ENCODE data around the gene SLC25A29. TPM values are rescaled to one million over a fixed set of nuclear protein-coding genes. Genes with fewer than 3 reads are reported as not detected.
A peak's percentile ranks its signal among the peaks of the same experiment; 100 is the strongest.
"Not testable (repeated sequence)": the region's sequence is repeated elsewhere in the genome, so short reads cannot be mapped to it uniquely, and the experiment has no call there.

The SLC25A29 gene
- total and polyA plus RNA-seq, 5 donors, result 20.9 to 41.1 (median 23.8) TPM

DNA sequence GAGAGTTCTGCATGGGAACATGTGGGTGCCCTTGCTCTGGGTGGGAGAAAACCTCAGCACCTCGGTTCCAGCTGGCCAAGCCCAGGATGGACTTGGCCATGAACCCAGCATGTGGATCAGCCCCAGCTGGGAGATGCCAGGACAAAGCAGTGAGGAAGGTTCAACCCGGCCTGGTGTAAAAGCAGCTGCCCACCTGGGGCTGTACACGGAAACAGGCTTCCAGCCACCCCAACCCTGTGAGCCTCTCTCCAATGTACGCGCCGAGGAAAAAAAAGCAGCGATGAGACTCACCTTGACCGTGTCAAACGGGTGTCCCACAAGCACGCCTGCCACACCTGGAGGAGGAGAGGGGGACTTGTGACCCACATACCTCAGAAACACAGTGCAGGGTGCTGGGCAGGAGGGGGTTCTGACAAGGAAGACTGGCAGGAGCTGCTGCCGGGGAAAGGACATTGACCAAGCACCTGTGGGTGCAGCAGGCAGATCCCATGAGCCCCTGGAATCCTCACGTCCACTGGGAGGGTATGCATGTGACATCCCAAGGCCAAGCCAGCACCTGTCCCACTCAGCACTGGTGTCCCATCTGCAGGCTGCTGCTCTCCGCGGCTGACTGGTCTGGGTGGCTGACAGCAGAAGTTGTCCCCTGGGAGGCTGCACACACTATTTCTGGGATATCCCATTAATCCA is 7.5 kb downstream of the SLC25A29 start:
- no peak overlapping the region for H3K27ac ChIP-seq (ENCODE audit: low read length)
- H3K27me3 ChIP-seq (ENCODE audit: control insufficient read depth, insufficient read depth), result no peaks in the 10 kb centered on the region
- DNase-seq (peak; percentile 10 to 41 (median 34)), ATAC-seq (no peak)
- H3K9me3 ChIP-seq (ENCODE audit: control insufficient read depth, low read length), result no peaks in the 10 kb centered on the region
- H3K4me1 ChIP-seq (ENCODE audit: control insufficient read depth, insufficient read depth, low read length), result peaks cover 6% of the 10 kb centered on the region
- no peak overlapping the region for H3K4me3 ChIP-seq (ENCODE audit: low read length)
- intact Hi-C loops (cut with DNase I), result no loop called here
- WGBS, result 86% methylated on average over 14 of the region's 14 CpGs

DNA sequence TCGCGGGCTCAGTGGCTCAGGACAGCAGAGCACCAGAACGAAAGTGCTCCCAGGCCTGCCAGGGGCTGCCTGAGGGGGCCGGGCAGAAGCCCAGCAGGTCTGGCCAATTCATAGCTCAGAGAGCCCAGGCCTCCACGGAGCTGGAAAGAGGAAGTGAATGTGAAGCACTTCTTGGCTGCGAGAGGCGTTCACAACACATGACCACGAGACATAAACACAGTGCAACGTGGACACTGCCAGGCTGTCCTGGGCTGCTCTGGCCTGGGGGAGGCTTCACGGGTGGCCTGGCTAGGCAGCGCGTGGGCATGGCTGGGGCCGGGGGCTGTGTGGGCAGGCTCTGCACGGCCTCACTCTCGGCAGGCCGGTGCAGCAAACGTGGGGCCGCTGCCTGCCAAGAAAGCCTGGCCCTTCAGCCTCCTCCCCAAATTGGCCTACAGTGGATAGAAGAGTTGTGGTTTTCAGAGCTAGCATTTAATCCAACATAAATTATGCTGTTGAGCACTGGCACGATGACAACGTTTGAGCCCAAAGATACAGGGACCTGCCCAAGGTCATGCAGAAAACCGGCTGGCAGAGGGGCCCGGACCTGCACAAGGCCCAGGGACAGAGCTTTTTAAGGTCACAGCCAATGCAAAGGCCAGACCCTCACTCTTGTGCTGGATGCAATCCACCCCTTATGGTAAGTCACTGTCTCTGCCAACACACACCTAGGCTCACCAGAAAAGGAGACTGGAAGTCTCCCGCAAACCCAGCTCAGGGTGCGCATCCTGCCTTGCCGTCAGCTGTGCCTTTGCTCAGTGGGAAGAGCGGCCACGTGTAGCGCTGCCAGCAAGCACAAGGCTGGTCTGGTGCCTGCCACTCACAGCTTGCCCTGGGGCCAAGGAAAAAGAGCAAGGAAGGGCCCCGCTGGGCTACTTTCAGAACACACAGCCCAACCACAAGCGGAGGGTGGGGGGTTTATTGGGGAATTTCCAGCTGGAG is 8.6 kb downstream of the SLC25A29 start:
- intact Hi-C loops (cut with DNase I), result no loop called here
- no peak overlapping the region for H3K4me3 ChIP-seq (ENCODE audit: low read length)

DNA sequence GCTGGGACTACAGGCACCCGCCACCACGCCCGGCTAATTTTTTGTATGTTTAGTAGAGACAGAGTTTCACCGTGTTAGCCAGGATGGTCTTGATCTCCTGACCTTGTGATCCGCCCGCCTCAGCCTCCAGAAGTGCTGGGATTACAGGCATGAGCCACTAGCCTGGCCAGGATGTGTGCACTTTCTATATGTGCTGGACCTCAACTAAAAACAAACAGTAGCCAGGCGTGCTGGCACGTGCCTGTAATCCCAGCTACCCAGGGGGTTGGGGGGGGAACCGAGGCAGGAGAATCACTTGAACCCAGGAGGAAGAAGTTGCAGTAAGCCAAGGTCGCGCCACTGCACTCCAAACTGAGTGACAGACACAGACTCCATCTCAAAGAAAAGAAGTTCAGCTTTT is 9.5 kb downstream of the SLC25A29 start:
- H3K27me3 ChIP-seq (ENCODE audit: control insufficient read depth, insufficient read depth); H3K9me3 ChIP-seq (ENCODE audit: control insufficient read depth, low read length); intact Hi-C loops (cut with DNase I); H3K27ac ChIP-seq (ENCODE audit: low read length); ATAC-seq; H3K4me3 ChIP-seq (ENCODE audit: low read length); H3K4me1 ChIP-seq (ENCODE audit: control insufficient read depth, insufficient read depth, low read length): not testable (repeated sequence)
- peak in 2 of 3 donors; percentile 48 to 50 for DNase-seq
- WGBS, result 80% methylated on average over 11 of the region's 11 CpGs

More for the DNA sequence above, 8.6 kb downstream of the SLC25A29 start:
- Histone ChIP-seq H3K9me3 (ENCODE audit: control insufficient read depth, low read length) (no peaks in the 10 kb centered on the region), H3K4me1 (ENCODE audit: control insufficient read depth, insufficient read depth, low read length) (peaks cover 6% of the 10 kb centered on the region), H3K27ac (ENCODE audit: low read length) (peak overlapping the region; percentile 24), H3K27me3 (ENCODE audit: control insufficient read depth, insufficient read depth) (no peaks in the 10 kb centered on the region)
- DNase-seq (peak; percentile 83 to 94 (median 93)), ATAC-seq (peak; percentile 76 to 89)
- WGBS, result 34% methylated on average over 30 of the region's 30 CpGs

DNA sequence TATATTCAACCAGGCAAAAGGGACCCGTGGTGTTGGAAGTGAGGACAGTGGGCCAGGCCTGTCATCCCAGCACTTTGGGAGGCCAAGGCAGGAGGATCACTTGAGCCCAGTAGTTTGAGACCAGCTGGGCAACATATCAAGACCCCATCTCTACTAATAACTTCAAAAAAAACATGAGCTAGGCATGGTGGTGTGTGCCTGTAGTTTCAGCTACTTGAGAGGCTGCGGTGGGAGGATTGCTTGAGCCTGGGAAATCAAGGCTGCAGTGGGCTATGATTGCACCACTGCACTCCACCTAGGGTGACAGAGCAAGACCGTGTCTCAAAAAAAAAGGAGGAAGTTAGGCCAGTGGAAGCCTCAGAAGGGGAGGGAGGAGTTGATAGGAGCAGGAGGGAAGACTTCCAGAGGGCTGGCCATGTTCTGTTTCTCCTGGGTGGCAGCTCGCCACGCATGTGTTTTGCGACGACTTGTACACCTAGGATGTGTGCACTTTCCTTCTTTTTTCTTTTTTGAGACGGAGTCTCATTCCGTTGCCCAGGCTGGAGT is 10.1 kb downstream of the SLC25A29 start:
- Histone ChIP-seq H3K27ac (ENCODE audit: low read length) (no peak overlapping the region), H3K9me3 (ENCODE audit: control insufficient read depth, low read length) (no peaks in the 10 kb centered on the region), H3K4me1 (ENCODE audit: control insufficient read depth, insufficient read depth, low read length) (peaks cover 6% of the 10 kb centered on the region), H3K4me3 (ENCODE audit: low read length) (no peak overlapping the region), H3K27me3 (ENCODE audit: control insufficient read depth, insufficient read depth) (no peaks in the 10 kb centered on the region)
- 79% methylated on average over 9 of the region's 9 CpGs for WGBS
- peak in 2 of 3 donors; percentile 52 to 56 for DNase-seq
- intact Hi-C loops (cut with DNase I), result no loop called here
- no peak for ATAC-seq

DNA sequence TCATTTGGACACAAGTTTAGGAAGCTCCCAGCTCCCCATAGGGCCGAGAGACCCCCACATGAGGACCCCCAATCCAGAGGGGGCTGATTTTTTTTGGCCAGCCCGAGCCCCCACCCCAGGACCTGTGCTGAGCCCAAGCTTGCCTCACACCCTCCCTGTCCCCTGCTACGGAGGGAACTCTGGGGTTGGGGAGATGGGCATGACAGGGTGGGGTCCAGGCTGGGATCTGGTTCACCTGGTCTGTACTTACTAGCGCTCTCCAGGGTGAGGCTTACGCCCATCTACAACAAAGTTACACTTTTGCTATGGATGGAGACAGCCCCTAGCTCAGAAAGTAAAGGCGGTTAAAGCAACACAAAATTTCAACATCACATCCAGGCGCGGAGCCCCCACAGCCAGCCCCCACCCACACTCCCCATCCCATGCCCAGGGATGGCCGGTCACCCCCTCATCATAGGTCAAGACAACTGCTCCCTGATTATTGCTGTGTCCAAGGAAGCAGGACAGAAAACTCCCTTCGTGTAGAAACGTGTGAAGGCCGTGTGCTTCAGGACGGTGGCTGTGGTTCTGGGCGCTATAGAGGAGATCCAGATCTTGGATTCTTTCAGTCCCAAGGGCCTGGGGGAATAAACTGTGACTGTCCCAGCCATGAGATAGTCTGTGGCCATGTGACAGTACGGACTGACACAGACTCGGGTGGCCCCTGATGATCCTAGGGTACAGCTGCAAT is 10.7 kb downstream of the SLC25A29 start:
- peaks cover 6% of the 10 kb centered on the region for H3K4me1 ChIP-seq (ENCODE audit: control insufficient read depth, insufficient read depth, low read length)
- H3K4me3 ChIP-seq (ENCODE audit: low read length), result no peak overlapping the region
- H3K9me3 ChIP-seq (ENCODE audit: control insufficient read depth, low read length), result no peaks in the 10 kb centered on the region
- WGBS, result 88% methylated on average over 16 of the region's 16 CpGs
- ATAC-seq (no peak), DNase-seq (peak in 1 of 3 donors; percentile 35)
- intact Hi-C loops (cut with DNase I), result no loop called here
- H3K27me3 ChIP-seq (ENCODE audit: control insufficient read depth, insufficient read depth), result no peaks in the 10 kb centered on the region
- no peak overlapping the region for H3K27ac ChIP-seq (ENCODE audit: low read length)

DNA sequence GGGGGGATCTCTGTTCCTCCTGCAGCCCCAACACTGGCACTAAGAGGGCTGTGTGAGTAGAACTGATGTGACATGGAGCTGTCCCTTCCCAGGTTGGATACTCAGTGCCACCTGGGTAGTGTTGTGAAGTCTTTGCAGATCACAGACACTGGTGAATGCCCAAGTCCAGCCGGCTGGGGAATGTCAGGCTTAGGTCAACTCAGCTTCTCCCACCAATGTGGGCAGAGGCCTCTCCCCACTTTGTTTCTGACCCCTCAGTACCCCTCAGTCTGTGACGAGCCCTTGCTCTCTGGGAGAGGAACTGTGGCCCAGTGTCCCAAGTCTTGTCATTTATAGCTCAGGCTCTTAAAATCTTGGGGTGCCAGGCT is 11.3 kb downstream of the SLC25A29 start:
- H3K4me3 ChIP-seq (ENCODE audit: low read length), result no peak overlapping the region
- peak in 2 of 3 donors; percentile 32 to 42 for DNase-seq
- 85% methylated on average over 2 of the region's 2 CpGs for WGBS

DNA sequence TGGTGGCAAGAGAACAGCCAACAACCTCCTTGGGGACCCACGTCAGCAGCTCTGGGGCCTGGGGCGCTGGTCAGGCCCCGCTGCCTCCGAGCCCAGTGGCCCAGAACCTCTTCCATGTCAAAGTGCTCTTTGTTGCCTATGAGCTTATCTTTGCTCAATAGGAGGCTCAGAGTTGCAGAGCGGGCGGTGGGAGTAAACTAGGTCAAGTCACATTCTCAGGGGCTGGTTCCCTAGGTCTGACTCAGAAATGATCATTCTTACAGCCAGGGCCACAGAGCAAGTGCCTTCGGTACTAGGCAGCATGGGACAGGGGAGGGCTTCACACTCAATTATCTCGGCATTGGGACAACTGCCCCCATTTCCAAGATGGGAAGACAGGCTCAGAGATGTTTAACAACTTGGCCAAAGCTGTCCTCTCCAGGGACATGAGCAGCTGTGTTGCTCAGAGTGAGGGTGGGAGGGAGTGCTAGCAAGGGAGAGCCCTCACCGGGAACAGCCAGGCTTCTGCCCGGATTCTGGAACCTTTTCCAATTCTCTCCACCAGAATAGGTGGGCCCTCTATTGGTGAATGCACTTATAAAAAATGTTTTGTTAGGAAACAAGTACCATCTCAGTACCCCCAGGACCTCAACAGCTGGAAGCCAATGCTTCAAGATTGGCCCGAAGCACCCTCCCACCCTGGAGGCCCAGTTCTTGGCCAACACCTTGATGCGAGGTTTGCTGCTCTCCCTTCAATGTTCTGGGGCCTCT is 11.9 kb downstream of the SLC25A29 start:
- H3K4me1 ChIP-seq (ENCODE audit: control insufficient read depth, insufficient read depth, low read length), result peaks cover 6% of the 10 kb centered on the region
- WGBS, result 58% methylated on average over 12 of the region's 12 CpGs
- ATAC-seq, result peak; percentile 72 to 74
- H3K27me3 ChIP-seq (ENCODE audit: control insufficient read depth, insufficient read depth), result no peaks in the 10 kb centered on the region
- no peaks in the 10 kb centered on the region for H3K9me3 ChIP-seq (ENCODE audit: control insufficient read depth, low read length)
- DNase-seq, result peak; percentile 84 to 88 (median 88)
- intact Hi-C loops (cut with DNase I), result no loop called here
- peak overlapping the region; percentile 17 for H3K27ac ChIP-seq (ENCODE audit: low read length)
- H3K4me3 ChIP-seq (ENCODE audit: low read length), result no peak overlapping the region

More for the DNA sequence above, 11.3 kb downstream of the SLC25A29 start:
- ATAC-seq, result no peak
- no peaks in the 10 kb centered on the region for H3K9me3 ChIP-seq (ENCODE audit: control insufficient read depth, low read length)
- H3K27ac ChIP-seq (ENCODE audit: low read length), result peak overlapping the region; percentile 17
- no peaks in the 10 kb centered on the region for H3K27me3 ChIP-seq (ENCODE audit: control insufficient read depth, insufficient read depth)
- intact Hi-C loops (cut with DNase I), result no loop called here
- H3K4me1 ChIP-seq (ENCODE audit: control insufficient read depth, insufficient read depth, low read length), result peaks cover 6% of the 10 kb centered on the region

DNA sequence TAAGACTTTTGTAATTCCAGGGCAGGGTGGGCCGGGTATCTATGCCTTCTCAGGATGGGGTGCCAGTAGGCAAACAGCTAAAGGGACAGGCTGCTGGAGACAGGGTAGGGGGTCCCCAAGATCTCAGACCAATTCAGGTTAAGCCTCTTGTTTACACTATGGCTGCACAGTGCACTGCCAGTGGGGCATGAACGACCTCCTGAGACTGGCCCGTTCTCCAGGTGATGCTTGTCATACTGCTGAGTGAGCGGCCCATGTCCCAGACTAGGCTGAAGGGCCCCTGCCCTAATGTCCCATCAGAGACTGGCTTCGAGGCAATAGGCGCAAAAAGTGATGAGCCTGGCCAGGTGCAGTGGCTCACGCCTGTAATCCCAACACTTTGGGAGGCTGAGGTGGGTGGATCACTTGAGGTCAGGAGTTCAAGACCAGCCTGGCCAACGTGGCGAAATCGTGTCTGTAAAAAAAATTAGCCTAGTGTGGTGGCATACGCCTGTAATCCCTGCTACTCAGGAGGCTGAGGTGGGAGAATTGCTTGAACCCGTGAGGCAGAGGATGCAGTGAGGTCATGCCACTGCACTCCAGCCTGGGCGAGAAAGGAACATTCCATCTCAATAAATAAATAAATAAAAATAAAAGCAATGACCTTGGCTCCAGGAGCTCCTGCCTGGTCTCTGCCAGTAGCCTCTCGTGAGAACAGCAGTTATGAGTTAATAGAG is 12.6 kb downstream of the SLC25A29 start:
- Histone ChIP-seq H3K27ac (ENCODE audit: low read length) (no peak overlapping the region), H3K9me3 (ENCODE audit: control insufficient read depth, low read length) (no peaks in the 10 kb centered on the region), H3K4me3 (ENCODE audit: low read length) (no peak overlapping the region), H3K4me1 (ENCODE audit: control insufficient read depth, insufficient read depth, low read length) (peaks cover 6% of the 10 kb centered on the region), H3K27me3 (ENCODE audit: control insufficient read depth, insufficient read depth) (no peaks in the 10 kb centered on the region)
- 73% methylated on average over 14 of the region's 14 CpGs for WGBS
- intact Hi-C loops (cut with DNase I), result no loop called here
- DNase-seq, result peak in 1 of 3 donors; percentile 38
- ATAC-seq, result no peak

DNA sequence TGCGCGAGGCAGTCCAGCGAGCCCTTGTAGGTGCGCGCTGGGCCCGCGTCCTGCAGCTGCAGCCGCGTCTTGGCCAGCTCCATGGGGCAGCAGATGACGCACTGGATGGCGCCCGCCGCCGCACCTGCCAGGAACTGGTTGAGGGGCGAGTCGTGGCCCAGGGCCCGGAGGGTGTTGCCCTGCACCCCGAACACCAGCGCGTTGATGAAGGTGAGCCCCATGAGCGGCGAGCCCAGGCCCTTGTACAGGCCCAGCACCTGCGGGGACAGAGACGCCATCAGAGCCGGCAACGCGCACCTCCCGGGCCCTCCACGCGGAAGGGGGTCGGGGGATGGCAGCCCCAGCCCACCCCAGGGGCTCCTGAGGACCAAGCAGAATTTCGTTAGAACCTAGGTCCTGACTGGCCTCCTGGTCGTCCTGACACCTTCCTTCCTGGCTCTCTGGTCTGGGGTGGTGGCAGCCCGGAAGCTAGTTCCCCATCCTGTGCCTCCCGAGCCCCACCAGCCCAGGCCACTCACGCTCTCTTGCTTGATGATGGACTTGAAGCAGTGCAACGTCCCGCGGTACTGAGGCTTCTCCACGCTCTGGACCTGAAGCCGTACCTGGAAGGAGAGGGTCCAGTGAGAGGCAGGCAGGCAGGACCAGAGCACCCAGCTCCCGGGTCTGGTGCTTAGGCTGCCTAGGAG is 13.3 kb downstream of the SLC25A29 start:
- Histone ChIP-seq H3K27ac (ENCODE audit: low read length) (no peak overlapping the region), H3K27me3 (ENCODE audit: control insufficient read depth, insufficient read depth) (no peaks in the 10 kb centered on the region), H3K4me1 (ENCODE audit: control insufficient read depth, insufficient read depth, low read length) (peaks cover 5% of the 10 kb centered on the region), H3K4me3 (ENCODE audit: low read length) (no peak overlapping the region), H3K9me3 (ENCODE audit: control insufficient read depth, low read length) (no peaks in the 10 kb centered on the region)
- peak in 2 of 3 donors; percentile 55 to 71 for DNase-seq
- intact Hi-C loops (cut with DNase I), result no loop called here
- WGBS, result 95% methylated on average over 42 of the region's 42 CpGs
- ATAC-seq, result no peak
